Activated CD4-positive, alpha-beta T cell treated with anti-CD3 and anti-CD28 coated beads, Interleukin-2, amount 10 ng/mL, durations not matched to agents 24 days and 14 days (primary cell): ENCODE results near the gene OTOF. TPM values are rescaled to one million over a fixed set of nuclear protein-coding genes. Genes with fewer than 3 reads are reported as not detected.
A peak's percentile ranks its signal among the peaks of the same experiment; 100 is the strongest.

Source experiments
- DNase-seq: peaks from one replicate; pipeline ENCODE4 v3.0.0; 2022
- H3K27ac Mint-ChIP-seq: one replicate; pipeline ENCODE4 v1.8.0; 2022; ENCODE audit warnings: mild to moderate bottlenecking, mixed read lengths
- H3K27me3 Mint-ChIP-seq: one replicate; pipeline ENCODE4 v1.8.0; 2022; ENCODE audit warnings: mixed read lengths
- H3K36me3 Mint-ChIP-seq: one replicate; pipeline ENCODE4 v1.8.0; 2022; ENCODE audit warnings: low read depth, mild to moderate bottlenecking, mixed read lengths
- H3K4me1 Mint-ChIP-seq: one replicate; pipeline ENCODE4 v1.8.0; 2021; ENCODE audit warnings: mixed read lengths
- H3K4me3 Mint-ChIP-seq: one replicate; pipeline ENCODE4 v1.8.0; 2022; ENCODE audit warnings: mild to moderate bottlenecking, moderate library complexity, mixed read lengths
- H3K9me3 Mint-ChIP-seq: one replicate; pipeline ENCODE4 v1.8.0; 2021; ENCODE audit warnings: mixed read lengths
- intact Hi-C: fragments of 100-400 bp; cut with micrococcal nuclease; formaldehyde crosslinking; loops from one replicate; pipeline ENCODE4 v1.15.1; 2023
- total RNA-seq: library from RNA; stranded (reverse); gene quantifications from 2 replicates; pipeline ENCODE4 v1.2.3, GENCODE V29; 2022

Gene OTOF
- total RNA-seq, 1 donor from 2014 or later = 7.2 TPM

GRCh38 chr2:26429779-26430578 is 47.9 kb downstream of the OTOF start:
- Mint-ChIP-seq H3K27ac (no peak overlapping the region), H3K27me3 (peaks cover 27% of the 10 kb centered on the region), H3K4me3 (no peak overlapping the region), H3K9me3 (no peaks in the 10 kb centered on the region), H3K36me3 (no peaks in the 10 kb centered on the region), H3K4me1 (no peaks in the 10 kb centered on the region)
- DNase-seq = no peak
- intact Hi-C loops = no loop called here

GRCh38 chr2:26428846-26429245 is 49.1 kb downstream of the OTOF start:
- Mint-ChIP-seq H3K27me3 (peaks cover 26% of the 10 kb centered on the region), H3K36me3 (no peaks in the 10 kb centered on the region), H3K4me3 (no peak overlapping the region), H3K4me1 (no peaks in the 10 kb centered on the region), H3K9me3 (no peaks in the 10 kb centered on the region), H3K27ac (no peak overlapping the region)
- intact Hi-C loops = no loop called here
- DNase-seq = no peak

- no peak overlapping the region for H3K4me3 Mint-ChIP-seq
- H3K4me1 Mint-ChIP-seq = no peaks in the 10 kb centered on the region
- H3K9me3 Mint-ChIP-seq = no peaks in the 10 kb centered on the region
- H3K27me3 Mint-ChIP-seq = peaks cover 20% of the 10 kb centered on the region
- intact Hi-C loops = no loop called here
- no peak overlapping the region for H3K27ac Mint-ChIP-seq
- no peaks in the 10 kb centered on the region for H3K36me3 Mint-ChIP-seq
- DNase-seq = no peak
These were observed 53.7 kb downstream of the OTOF start for GRCh38 chr2:26424221-26424620.

- Mint-ChIP-seq H3K4me1 (no peaks in the 10 kb centered on the region), H3K9me3 (no peaks in the 10 kb centered on the region), H3K4me3 (no peak overlapping the region), H3K27ac (no peak overlapping the region), H3K27me3 (peaks cover 21% of the 10 kb centered on the region), H3K36me3 (no peaks in the 10 kb centered on the region)
- intact Hi-C loops = no loop called here
- DNase-seq = no peak
These were observed 54.2 kb downstream of the OTOF start for GRCh38 chr2:26423750-26424149.

- H3K27me3 Mint-ChIP-seq = peaks cover 23% of the 10 kb centered on the region
- DNase-seq = no peak
- H3K4me3 Mint-ChIP-seq = no peak overlapping the region
- H3K36me3 Mint-ChIP-seq = no peaks in the 10 kb centered on the region
- intact Hi-C loops = no loop called here
- H3K27ac Mint-ChIP-seq = no peak overlapping the region
- H3K9me3 Mint-ChIP-seq = no peaks in the 10 kb centered on the region
- no peaks in the 10 kb centered on the region for H3K4me1 Mint-ChIP-seq
These were observed 54.8 kb downstream of the OTOF start for GRCh38 chr2:26422947-26423629.

- Mint-ChIP-seq H3K36me3 (no peaks in the 10 kb centered on the region), H3K4me1 (no peaks in the 10 kb centered on the region), H3K4me3 (no peak overlapping the region), H3K27ac (no peak overlapping the region), H3K27me3 (peaks cover 23% of the 10 kb centered on the region), H3K9me3 (no peaks in the 10 kb centered on the region)
- intact Hi-C loops = no loop called here
- DNase-seq = no peak
These were observed 56.0 kb downstream of the OTOF start for GRCh38 chr2:26421961-26422360.

- Mint-ChIP-seq H3K36me3 (peaks cover 1% of the 10 kb centered on the region), H3K27ac (no peak overlapping the region), H3K27me3 (peaks cover 16% of the 10 kb centered on the region), H3K4me3 (no peak overlapping the region), H3K9me3 (peaks cover 3% of the 10 kb centered on the region), H3K4me1 (peaks cover 14% of the 10 kb centered on the region)
- intact Hi-C loops = loop anchor here (10.0 kb wide), 1 partner anchor 90 kb away; no protein-coding TSS in a partner anchor
- DNase-seq = no peak
These were observed 63.6 kb downstream of the OTOF start for GRCh38 chr2:26414311-26414710.

GRCh38 chr2:26412091-26412673 is 65.7 kb downstream of the OTOF start:
- Mint-ChIP-seq H3K27me3 (peaks cover 16% of the 10 kb centered on the region), H3K9me3 (peaks cover 3% of the 10 kb centered on the region), H3K27ac (peak overlapping the region; percentile 26), H3K36me3 (peaks cover 1% of the 10 kb centered on the region), H3K4me1 (peaks cover 14% of the 10 kb centered on the region), H3K4me3 (peak overlapping the region; percentile 65)
- DNase-seq = peak; percentile 76
- intact Hi-C loops = loop anchor here (10.0 kb wide), 1 partner anchor 93 kb away; no protein-coding TSS in a partner anchor

GRCh38 chr2:26411419-26411818 is 66.5 kb downstream of the OTOF start:
- Mint-ChIP-seq H3K4me3 (peak overlapping the region; percentile 65), H3K27ac (no peak overlapping the region), H3K36me3 (peaks cover 1% of the 10 kb centered on the region), H3K27me3 (peaks cover 13% of the 10 kb centered on the region), H3K4me1 (peaks cover 14% of the 10 kb centered on the region), H3K9me3 (peaks cover 3% of the 10 kb centered on the region)
- no peak for DNase-seq
- intact Hi-C loops = loop anchor here (10.0 kb wide), 1 partner anchor 93 kb away; no protein-coding TSS in a partner anchor

- Mint-ChIP-seq H3K4me3 (no peak overlapping the region), H3K27me3 (peaks cover 13% of the 10 kb centered on the region), H3K36me3 (peaks cover 1% of the 10 kb centered on the region), H3K4me1 (peaks cover 14% of the 10 kb centered on the region), H3K27ac (no peak overlapping the region), H3K9me3 (peaks cover 3% of the 10 kb centered on the region)
- no peak for DNase-seq
- intact Hi-C loops = loop anchor here (10.0 kb wide), 1 partner anchor 94 kb away; no protein-coding TSS in a partner anchor
These were observed 67.1 kb downstream of the OTOF start for GRCh38 chr2:26410764-26411243.

GRCh38 chr2:26409785-26410184 is 68.1 kb downstream of the OTOF start:
- Mint-ChIP-seq H3K4me3 (no peak overlapping the region), H3K27ac (no peak overlapping the region), H3K9me3 (peaks cover 3% of the 10 kb centered on the region), H3K4me1 (peaks cover 14% of the 10 kb centered on the region), H3K27me3 (peaks cover 12% of the 10 kb centered on the region), H3K36me3 (peaks cover 1% of the 10 kb centered on the region)
- no peak for DNase-seq
- intact Hi-C loops = loop anchor here (10.0 kb wide), 1 partner anchor 95 kb away; no protein-coding TSS in a partner anchor

- Mint-ChIP-seq H3K27me3 (peaks cover 10% of the 10 kb centered on the region), H3K27ac (no peak overlapping the region), H3K4me1 (peaks cover 12% of the 10 kb centered on the region), H3K4me3 (no peak overlapping the region), H3K36me3 (peaks cover 1% of the 10 kb centered on the region), H3K9me3 (peaks cover 3% of the 10 kb centered on the region)
- intact Hi-C loops = no loop called here
- no peak for DNase-seq
These were observed 70.4 kb downstream of the OTOF start for GRCh38 chr2:26407526-26407925.
